SK-N-MC (cell line): Measurements from ENCODE around the gene TECPR1.

ENCODE experiments used
- EZH2 ChIP-seq: fragments of 200-600 bp; sonication (generic); IDR thresholded peaks from one replicate; pipeline ENCODE4 v1.6.1; 2017; ENCODE audit warnings: antibody characterized with exemption
- FOXP2 ChIP-seq: optimal IDR thresholded peaks from 2 replicates; pipeline ENCODE3; 2011; ENCODE audit warnings: mild to moderate bottlenecking, moderate library complexity; ENCODE audit not compliant: insufficient read depth; ENCODE audit errors: extremely low read length, control extremely low read depth
- POLR2AphosphoS5 ChIP-seq: IDR thresholded peaks from 2 replicates; pipeline ENCODE4 v1.6.1; 2012; ENCODE audit warnings: mild to moderate bottlenecking, low read depth, low read length, borderline replicate concordance

GRCh38 chr7:98178762-98179490, 73.1 kb downstream of the TECPR1 start:
- TF ChIP-seq POLR2AphosphoS5 (no peak), EZH2 (no peak), FOXP2 (no peak)
